Measurements from ENCODE around the gene SCART1. TPM values are rescaled to one million over a fixed set of nuclear protein-coding genes. Genes with fewer than 3 reads are reported as not detected.
A peak's percentile ranks its signal among the peaks of the same experiment; 100 is the strongest.

SCART1 gene
- total and polyA plus RNA-seq, 12 donors: 0.15 to 1.5 (median 0.58) TPM

- intact Hi-C loops (cut with DNase I): no loop called here
- H3K27ac ChIP-seq: peak overlapping the region in 1 of 10 donors; percentile 8
- no peaks in the 10 kb centered on the region for H3K4me1 ChIP-seq
- peaks cover 0 to 15% (median 10%) of the 10 kb centered on the region in 11 donors for H3K9me3 ChIP-seq
- no peak for TF ChIP-seq CTCF (IDR thresholded peaks at IDR 0.05)
- H3K36me3 ChIP-seq: no peaks in the 10 kb centered on the region
- DNase-seq: no peak
- peaks cover 0 to 14% (median 0%) of the 10 kb centered on the region in 7 donors for H3K27me3 ChIP-seq
- no peak overlapping the region for H3K4me3 ChIP-seq
- ATAC-seq: no peak
- 84 to 85% methylated on average over 12 of the region's 12 CpGs for WGBS, 2 donors
Observed at GRCh38 chr10:133441780-133442179, 12.0 kb upstream of the SCART1 start.

GRCh38 chr10:133442191-133442966, 11.4 kb upstream of the SCART1 start:
- peaks cover 0 to 14% (median 0%) of the 10 kb centered on the region in 7 donors for H3K27me3 ChIP-seq
- H3K4me1 ChIP-seq: no peaks in the 10 kb centered on the region
- H3K36me3 ChIP-seq: no peaks in the 10 kb centered on the region
- no peak for TF ChIP-seq CTCF (IDR thresholded peaks at IDR 0.05)
- DNase-seq: no peak
- intact Hi-C loops (cut with DNase I): no loop called here
- 78 to 84% methylated on average over 23 of the region's 23 CpGs for WGBS, 2 donors
- no peak for ATAC-seq
- peak overlapping the region in 1 of 10 donors; percentile 8 for H3K27ac ChIP-seq
- no peak overlapping the region for H3K4me3 ChIP-seq
- H3K9me3 ChIP-seq: peaks cover 0 to 21% (median 15%) of the 10 kb centered on the region in 11 donors

- peaks cover 0 to 30% (median 23%) of the 10 kb centered on the region in 11 donors for H3K9me3 ChIP-seq
- no peak overlapping the region for H3K4me3 ChIP-seq
- H3K36me3 ChIP-seq: no peaks in the 10 kb centered on the region
- 89 to 90% methylated on average over 16 of the region's 16 CpGs for WGBS, 2 donors
- H3K4me1 ChIP-seq: no peaks in the 10 kb centered on the region
- TF ChIP-seq CTCF (IDR thresholded peaks at IDR 0.05): no peak
- H3K27ac ChIP-seq: no peak overlapping the region
- no peak for ATAC-seq
- H3K27me3 ChIP-seq: peaks cover 0 to 14% (median 0%) of the 10 kb centered on the region in 7 donors
- DNase-seq: no peak
- intact Hi-C loops (cut with DNase I): no loop called here
Observed at GRCh38 chr10:133442967-133443924, 10.5 kb upstream of the SCART1 start.
